Breast epithelium (tissue), 3 donors: ENCODE data around the gene THAP10.

ENCODE experiments used
- CTCF ChIP-seq, 3 donors: fragments of 450-650 bp; IDR thresholded peaks; one replicate each; pipeline ENCODE4 v1.5.1; 2016 to 2017; ENCODE audit warnings: antibody characterized with exemption in 3 of 3, mild to moderate bottlenecking in 3 of 3, moderate library complexity in 3 of 3
- POLR2A ChIP-seq: fragments of 450-650 bp; IDR thresholded peaks from one replicate; pipeline ENCODE4 v1.6.1; 2016; ENCODE audit warnings: antibody characterized with exemption, mild to moderate bottlenecking, moderate library complexity

- no peak for TF ChIP-seq CTCF (IDR thresholded peaks at IDR 0.05)
- TF ChIP-seq POLR2A: no peak
Observed at GRCh38 chr15:70917955-70918354, 25.7 kb upstream of the THAP10 start.
